HepG2 (cell line): ENCODE measurements around the gene UBTF. TPM values are rescaled to one million over a fixed set of nuclear protein-coding genes. Genes with fewer than 3 reads are reported as not detected.

ENCODE experiments used
- ATAC-seq: fragments of 200-7000 bp; cut with Tn5 transposase; 3 replicates; pipeline ENCODE4 v1.9.1; 2020; ENCODE audit warnings: mild to moderate bottlenecking, moderate library complexity
- BruUV-seq: library from RNA; stranded (reverse); fragments of 400-500 nt; replicated peaks from 2 replicates; lab custom pipeline; 2021; lab: Mats Ljungman, UMichigan
- CTCF ChIA-PET: fragments of 300-600 bp; formaldehyde crosslinking; extraction: SDS; loops from one replicate; lab custom pipeline; 2021; ENCODE audit warnings: low total read pairs, inconsistent platforms, low intra/inter-chr PET ratio; lab: Yijun Ruan, JAX
- POLR2A ChIA-PET: fragments of 350-600 bp; sonication (Branson Sonifier 250); formaldehyde crosslinking; loops from one replicate; lab custom pipeline; 2020; ENCODE audit warnings: antibody characterized with exemption, inconsistent platforms; lab: Yijun Ruan, JAX
- DNase-seq: peaks from one replicate; pipeline ENCODE4 v3.0.0-alpha.2; 2015; ENCODE audit warnings: low spot score
- FAIRE-seq: peaks from 3 replicates; lab custom pipeline; 2011; peaks lifted over from hg19 to GRCh38; lab: Jason Lieb, UNC
- H2AFZ ChIP-seq: one replicate; pipeline ENCODE4 v1.6.1; 2011; ENCODE audit warnings: low read length, inconsistent platforms
- H3K27ac ChIP-seq: fragments of 300-600 bp; 3 replicates; pipeline ENCODE4 v1.8.0; 2011; ENCODE audit warnings: mixed run types, mild to moderate bottlenecking, mixed read lengths, low read length, inconsistent platforms; ENCODE audit not compliant: insufficient read depth; ENCODE audit errors: extremely low read length
- H3K27me3 ChIP-seq, 2 experiments: fragments of 200-600 bp in 1 of 2; 2 replicates in 1 of 2; 3 replicates in 1 of 2; pipeline versions ENCODE4 v1.6.0 to v1.8.0; 2011; ENCODE audit warnings: low read length in 2 of 2, mild to moderate bottlenecking in 2 of 2, moderate library complexity in 2 of 2, inconsistent platforms in 1 of 2; ENCODE audit not compliant: insufficient read depth in 2 of 2, control insufficient read depth in 1 of 2
- H3K36me3 ChIP-seq, 2 experiments: fragments of 200-600 bp in 1 of 2; replicated peaks in 1 of 2; 2 replicates in 1 of 2; 3 replicates in 1 of 2; pipeline versions ENCODE4 v1.5.1 to v1.8.0; 2011; ENCODE audit warnings: low read length in 2 of 2, inconsistent platforms in 1 of 2; ENCODE audit not compliant: insufficient read depth in 2 of 2, control insufficient read depth in 1 of 2
- H3K4me1 ChIP-seq: 2 replicates; pipeline ENCODE4 v1.5.1; 2012; ENCODE audit warnings: low read length, inconsistent platforms; ENCODE audit not compliant: insufficient read depth
- H3K4me2 ChIP-seq: 2 replicates; pipeline ENCODE4 v1.6.0; 2011; ENCODE audit warnings: low read depth, low read length, inconsistent platforms
- H3K4me3 ChIP-seq, 3 experiments: fragments of 200-600 bp in 1 of 3; sonication (generic), shearing (Covaris generic) in 1 of 3; replicated peaks in 1 of 3; 2 replicates each; pipeline ENCODE4 v1.5.1; 2011 to 2016; ENCODE audit warnings: low read length in 3 of 3, inconsistent platforms in 2 of 3, low read depth in 2 of 3, mild to moderate bottlenecking in 2 of 3, control low read depth in 1 of 3, mixed read lengths in 1 of 3; ENCODE audit not compliant: insufficient read depth in 1 of 3
- H3K79me2 ChIP-seq: one replicate; pipeline ENCODE4 v1.6.1; 2011; ENCODE audit warnings: low read length, inconsistent platforms; ENCODE audit not compliant: insufficient read depth
- H3K9ac ChIP-seq: 2 replicates; pipeline ENCODE4 v1.6.0; 2011; ENCODE audit warnings: mild to moderate bottlenecking, low read depth, low read length, inconsistent platforms; ENCODE audit not compliant: insufficient read depth
- H3K9me3 ChIP-seq: 2 replicates; pipeline ENCODE4 v1.5.1; 2012; ENCODE audit warnings: mild to moderate bottlenecking, low read length
- H4K20me1 ChIP-seq: 2 replicates; pipeline ENCODE4 v1.6.0; 2011; ENCODE audit warnings: inconsistent platforms, mild to moderate bottlenecking, low read length, moderate library complexity; ENCODE audit not compliant: insufficient read depth
- ARNT2 ChIP-seq: sonication (generic); formaldehyde crosslinking; IDR thresholded peaks from 2 replicates; pipeline ENCODE4 v1.8.0; 2022; ENCODE audit warnings: mild to moderate bottlenecking, low read depth, missing genetic modification reagents, moderate library complexity
- ATF2 ChIP-seq: sonication (generic); formaldehyde crosslinking; IDR thresholded peaks from 2 replicates; pipeline ENCODE4 v1.4.0; 2020; ENCODE audit warnings: missing genetic modification reagents
- CENPX ChIP-seq: sonication (generic); formaldehyde crosslinking; IDR thresholded peaks from 2 replicates; pipeline ENCODE4 v1.9.0; 2021; ENCODE audit warnings: mild to moderate bottlenecking, missing genetic modification reagents, moderate library complexity
- FOXA1 ChIP-seq, 2 experiments: fragments of 450-650 bp in 1 of 2; sonication (generic) in 1 of 2; formaldehyde crosslinking in 1 of 2; IDR thresholded peaks; 2 replicates each; pipeline versions ENCODE4 v1.4.0 to v1.6.1; 2016 to 2020; ENCODE audit warnings: missing genetic modification reagents in 1 of 2
- JUNB ChIP-seq: sonication (generic); formaldehyde crosslinking; IDR thresholded peaks from 2 replicates; pipeline ENCODE4 v1.8.0; 2022; ENCODE audit warnings: missing genetic modification reagents, mild to moderate bottlenecking, borderline replicate concordance
- KLF11 ChIP-seq: IDR thresholded peaks from 2 replicates; pipeline ENCODE4 v1.6.1; 2016; ENCODE audit warnings: missing compliant biosample characterization
- RERE ChIP-seq: IDR thresholded peaks from 2 replicates; pipeline ENCODE4 v1.6.1; 2016; ENCODE audit warnings: low read depth, missing genetic modification reagents, missing compliant biosample characterization
- SP2 ChIP-seq: sonication (generic); formaldehyde crosslinking; IDR thresholded peaks from 2 replicates; pipeline ENCODE4 v1.5.1; 2020; ENCODE audit warnings: mild to moderate bottlenecking, missing genetic modification reagents
- ZBTB3 ChIP-seq: sonication (generic); formaldehyde crosslinking; IDR thresholded peaks from 2 replicates; pipeline ENCODE4 v1.4.0; 2020; ENCODE audit warnings: low read depth, mild to moderate bottlenecking, moderate library complexity, missing genetic modification reagents, borderline replicate concordance
- ZFP91 ChIP-seq: sonication (generic); formaldehyde crosslinking; IDR thresholded peaks from 2 replicates; pipeline ENCODE4 v1.9.0; 2022; ENCODE audit warnings: missing genetic modification reagents, mild to moderate bottlenecking, borderline replicate concordance
- ZNF331 ChIP-seq: sonication (generic); formaldehyde crosslinking; IDR thresholded peaks from 2 replicates; pipeline ENCODE4 v1.4.0; 2020; ENCODE audit warnings: missing genetic modification reagents
- ZNF446 ChIP-seq: sonication (generic); formaldehyde crosslinking; IDR thresholded peaks from 2 replicates; pipeline ENCODE4 v1.5.0; 2020; ENCODE audit warnings: mild to moderate bottlenecking, missing genetic modification reagents
- ZNF598 ChIP-seq: sonication (generic); formaldehyde crosslinking; IDR thresholded peaks from 2 replicates; pipeline ENCODE4 v1.5.1; 2020; ENCODE audit warnings: mild to moderate bottlenecking, missing genetic modification reagents, borderline replicate concordance
- ZNF615 ChIP-seq: sonication (generic); formaldehyde crosslinking; IDR thresholded peaks from 2 replicates; pipeline ENCODE4 v1.5.0; 2020; ENCODE audit warnings: mild to moderate bottlenecking, missing genetic modification reagents, borderline replicate concordance
- WGBS: methylation state at CpG from one replicate; pipeline ENCODE4 v1.1.6; 2017; ENCODE audit warnings: low lambda C conversion rate; 5-methylcytosine and 5-hydroxymethylcytosine counted together
- in situ Hi-C: cut with HindIII; loops from 2 replicates; pipeline ENCODE4 v1.10.0; 2017; ENCODE audit warnings: low pct_unique_long_range_greater_than_20kb; ENCODE audit not compliant: extremely low pct_ligation_motif_present
- intact Hi-C: fragments of 100-400 bp; cut with micrococcal nuclease; formaldehyde crosslinking; loops from one replicate; pipeline ENCODE4 v1.10.0; 2022; ENCODE audit not compliant: unreplicated experiment
- polyA plus RNA-seq, 8 experiments: library from polyadenylated mRNA; depleted of rRNA in 3 of 8; stranded (reverse) in 7 of 8; unstranded in 1 of 8; fragments of >200 nt; fragmentation: Illumina TruSeq in 4 of 8; extraction: Trizol in 4 of 8; gene quantifications; 2 replicates each; pipeline versions ENCODE4 v1.2.1 to v1.2.3, GENCODE V29; 2011 to 2016; ENCODE audit warnings: low read depth in 4 of 8, missing spikeins in 1 of 8, mixed read lengths in 1 of 8; ENCODE audit not compliant: insufficient read depth in 1 of 8
- total RNA-seq, 5 experiments: library from RNA; depleted of rRNA; stranded (reverse); fragments of >200 nt; fragmentation: Illumina TruSeq; extraction: Trizol; gene quantifications; 2 replicates each; pipeline ENCODE4 v1.2.3, GENCODE V29; 2016; ENCODE audit warnings: low read depth in 1 of 5
- TF ChIP-seq, protein P1 (sequence below): sonication (generic); formaldehyde crosslinking; IDR thresholded peaks from 2 replicates; pipeline ENCODE4 v1.4.0; 2020; ENCODE audit warnings: low read depth, mild to moderate bottlenecking, missing genetic modification reagents

Gene UBTF
- total and polyA plus RNA-seq, 2 of the 13 experiments (the other 11 are each of a cell fraction or from before 2014, with no cell fraction given): 15.2 to 60.9 TPM

- Histone ChIP-seq H3K4me3 (no peak overlapping the region), H3K36me3 (no peaks in the 10 kb centered on the region), H3K4me2 (no peak overlapping the region), H3K79me2 (no peaks in the 10 kb centered on the region), H3K9me3 (no peaks in the 10 kb centered on the region), H3K4me1 (no peaks in the 10 kb centered on the region), H3K27me3 (peaks cover 32 to 73% of the 10 kb centered on the region in 2 experiments), H3K27ac (no peak overlapping the region), H2AFZ (no peak overlapping the region), H3K9ac (no peak overlapping the region), H4K20me1 (no peaks in the 10 kb centered on the region)
- ATAC-seq: no peak
- in situ Hi-C loops (no loop called here), intact Hi-C loops (no loop called here)
- DNase-seq: no peak
- ChIA-PET POLR2A (no interaction called here), CTCF (no interaction called here)
- WGBS: 8% methylated on average over 2 of the region's 2 CpGs
- BruUV-seq: no TSS peak
- no peak for FAIRE-seq
- TF ChIP-seq ZNF331 (CRISPR knock-in tag) (no peak), SP2 (CRISPR knock-in tag) (no peak), JUNB (CRISPR knock-in tag) (no peak), ZBTB3 (CRISPR knock-in tag) (no peak), ZNF615 (CRISPR knock-in tag) (no peak), ZNF446 (no peak), CENPX (CRISPR knock-in tag) (no peak), ZFP91 (CRISPR knock-in tag) (no peak), FOXA1 (IDR thresholded peaks at IDR 0.05) (0 out of 2 replicates have a peak, but pooled peaks have one; percentile 18), FOXA1 (CRISPR knock-in tag; IDR thresholded peaks at IDR 0.05) (no peak), ARNT2 (CRISPR knock-in tag) (no peak), ATF2 (no peak), KLF11 (CRISPR knock-in tag) (no peak), RERE (CRISPR knock-in tag) (no peak), ZNF598 (CRISPR knock-in tag) (no peak)
- TF ChIP-seq, protein P1, sequence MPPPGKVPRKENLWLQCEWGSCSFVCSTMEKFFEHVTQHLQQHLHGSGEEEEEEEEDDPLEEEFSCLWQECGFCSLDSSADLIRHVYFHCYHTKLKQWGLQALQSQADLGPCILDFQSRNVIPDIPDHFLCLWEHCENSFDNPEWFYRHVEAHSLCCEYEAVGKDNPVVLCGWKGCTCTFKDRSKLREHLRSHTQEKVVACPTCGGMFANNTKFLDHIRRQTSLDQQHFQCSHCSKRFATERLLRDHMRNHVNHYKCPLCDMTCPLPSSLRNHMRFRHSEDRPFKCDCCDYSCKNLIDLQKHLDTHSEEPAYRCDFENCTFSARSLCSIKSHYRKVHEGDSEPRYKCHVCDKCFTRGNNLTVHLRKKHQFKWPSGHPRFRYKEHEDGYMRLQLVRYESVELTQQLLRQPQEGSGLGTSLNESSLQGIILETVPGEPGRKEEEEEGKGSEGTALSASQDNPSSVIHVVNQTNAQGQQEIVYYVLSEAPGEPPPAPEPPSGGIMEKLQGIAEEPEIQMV (CRISPR knock-in tag): no peak
These were observed 36.4 kb upstream of the UBTF start for GRCh38 chr17:44255915-44256314.
